Measurements from ENCODE around the gene C2CD3.
"Not testable (repeated sequence)": the region's sequence is repeated elsewhere in the genome, so short reads cannot be mapped to it uniquely, and the experiment has no call there.

C2CD3 gene

DNA sequence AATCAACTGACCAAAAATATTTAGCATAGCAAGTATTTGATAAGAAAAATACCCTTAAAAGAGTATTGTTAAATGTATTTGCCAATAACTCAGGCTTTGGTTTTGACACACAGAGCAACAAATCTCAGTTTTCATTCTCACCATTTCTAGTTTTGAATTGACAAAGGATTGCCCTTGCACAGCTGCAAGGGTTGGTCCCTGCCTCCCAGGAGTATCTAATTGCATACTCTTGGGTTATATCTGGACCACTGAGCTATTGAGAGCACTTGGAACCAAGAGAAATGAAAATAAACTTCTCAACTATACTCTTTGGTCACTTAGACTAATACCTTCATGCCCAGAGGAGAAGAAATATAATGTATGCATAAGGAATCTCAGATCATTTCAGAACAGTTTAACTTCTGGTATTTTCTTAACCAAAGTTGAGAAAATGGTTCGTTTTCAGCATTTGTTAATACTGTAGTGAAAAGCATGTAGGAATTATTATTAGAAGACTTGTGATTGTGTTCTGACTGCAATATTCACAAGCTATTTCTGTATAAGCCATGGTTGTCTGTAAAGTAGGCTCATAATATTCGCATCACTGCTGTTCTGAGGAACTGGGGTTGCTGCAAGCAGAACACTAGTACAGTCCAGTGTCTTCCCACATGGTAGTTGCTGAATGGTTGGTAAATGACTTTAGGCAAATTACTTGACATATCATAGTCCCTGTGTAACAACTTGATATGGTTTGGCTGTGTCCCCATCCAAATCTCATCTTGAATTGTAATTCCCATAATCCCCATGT, 7.9 kb downstream of the C2CD3 start:
- no peak for DNase-seq

- DNase-seq, result no peak
Observed at GRCh38 chr11:74159642-74160041, 11.2 kb downstream of the C2CD3 start.

DNA sequence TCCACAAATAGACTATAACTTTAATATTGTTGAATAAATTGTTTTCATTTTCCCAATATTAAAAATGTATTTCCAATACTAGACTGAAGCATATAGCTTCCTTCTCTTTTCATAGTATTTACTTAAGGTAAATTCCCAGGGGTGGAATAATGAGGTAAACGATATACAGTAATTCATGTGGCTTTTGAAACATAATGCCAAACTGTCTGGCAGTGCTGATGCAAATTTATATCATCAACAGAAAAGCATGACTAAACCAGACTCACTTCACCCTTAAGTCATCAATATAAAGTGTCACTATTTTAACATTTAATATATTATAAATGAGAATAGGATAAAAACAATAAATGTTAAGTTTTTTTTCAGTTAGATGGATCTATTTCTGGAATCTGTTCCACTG, 13.6 kb downstream of the C2CD3 start:
- DNase-seq, result no peak

- DNase-seq, result no peak
Observed at GRCh38 chr11:74154620-74155281, 16.1 kb downstream of the C2CD3 start.

DNA sequence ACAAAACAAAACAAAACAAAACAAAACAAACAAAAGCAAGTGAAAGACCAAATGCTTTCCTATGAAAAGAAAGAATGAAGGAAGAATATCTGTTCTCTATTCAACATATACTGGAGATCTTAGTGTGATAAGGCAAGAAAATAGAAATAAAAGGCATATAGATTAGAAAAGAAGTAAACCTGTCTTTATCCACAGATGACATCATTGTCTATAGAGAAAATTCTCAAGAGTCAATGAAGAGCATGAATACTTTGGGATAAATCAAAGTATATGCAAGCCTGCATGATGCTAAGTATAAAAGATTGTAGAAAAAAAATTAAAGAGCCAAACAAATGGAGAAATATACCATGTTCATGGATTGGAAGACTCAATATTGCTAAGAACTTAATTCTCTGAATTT, 17.6 kb downstream of the C2CD3 start:
- DNase-seq, result no peak

DNA sequence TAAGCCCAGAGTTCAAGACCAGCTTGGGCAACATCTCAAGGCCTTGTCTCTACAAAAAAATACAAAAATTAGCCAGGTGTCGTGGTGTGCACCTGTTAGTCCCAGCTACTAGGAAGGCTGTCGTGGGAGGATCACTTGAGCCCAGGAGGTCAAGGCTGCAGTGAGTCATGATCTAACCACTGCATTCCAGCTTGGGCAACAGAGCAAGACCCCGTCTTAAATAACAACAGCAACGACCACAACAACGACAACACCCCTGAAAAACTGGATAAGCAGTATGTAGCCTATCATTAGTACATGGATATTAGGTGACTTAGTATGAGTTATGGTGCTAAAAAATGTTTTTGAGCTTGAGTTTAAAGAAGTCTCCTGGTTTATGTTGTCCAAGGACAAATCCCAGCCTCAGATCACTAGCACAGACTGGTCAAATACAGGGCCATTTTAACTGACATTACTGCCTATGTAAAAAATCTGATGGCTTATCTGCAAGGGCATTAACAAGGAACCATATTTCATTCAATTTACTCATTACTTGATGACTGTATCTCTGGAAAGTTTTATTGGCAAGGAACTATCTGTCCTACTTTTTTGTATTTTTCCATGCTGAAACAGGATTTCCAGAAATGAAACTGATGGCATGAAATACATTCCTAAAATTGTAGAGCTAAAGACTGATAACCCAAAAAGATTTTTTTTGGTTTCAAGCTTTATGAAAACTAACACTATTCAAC, 23.4 kb downstream of the C2CD3 start:
- DNase-seq, result no peak

DNA sequence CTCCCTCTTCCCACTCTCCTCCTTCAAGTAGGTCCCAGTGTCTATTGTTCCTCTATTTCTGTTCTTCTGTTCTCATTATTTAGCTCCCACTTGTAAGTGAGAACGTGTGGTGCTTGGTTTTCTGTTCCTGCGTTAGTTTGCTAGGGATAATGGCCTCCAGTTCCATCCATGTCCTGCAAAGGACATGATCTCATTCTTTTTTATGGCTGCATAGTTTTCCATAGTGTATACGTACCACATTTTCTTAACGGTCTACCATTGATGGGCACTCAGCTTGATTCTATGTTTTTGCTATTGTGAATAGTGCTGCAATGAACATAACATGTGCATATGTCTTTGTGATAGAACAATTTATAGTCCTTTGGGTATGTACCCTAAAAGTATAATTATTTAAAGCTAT, 26.2 kb downstream of the C2CD3 start:
- DNase-seq, result no peak

DNA sequence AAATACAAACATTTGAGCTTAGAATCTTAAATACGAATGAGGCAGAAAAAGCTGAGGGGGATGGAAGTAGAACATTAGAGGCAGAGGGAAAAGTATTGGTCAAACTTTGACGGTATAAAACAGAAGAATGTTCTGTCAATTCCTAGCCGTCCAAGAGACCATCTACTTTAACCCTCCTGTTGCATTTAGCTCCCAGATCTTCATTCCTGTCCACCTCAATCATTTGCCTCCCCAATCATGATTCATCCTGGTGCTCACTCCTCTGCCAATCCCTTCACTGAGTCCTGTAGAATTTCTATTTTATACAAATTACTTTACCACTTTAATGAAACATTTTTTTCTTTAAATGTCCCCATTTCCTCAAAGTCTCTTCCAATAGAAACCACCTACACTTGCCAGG, 28.2 kb downstream of the C2CD3 start:
- DNase-seq, result no peak

DNA sequence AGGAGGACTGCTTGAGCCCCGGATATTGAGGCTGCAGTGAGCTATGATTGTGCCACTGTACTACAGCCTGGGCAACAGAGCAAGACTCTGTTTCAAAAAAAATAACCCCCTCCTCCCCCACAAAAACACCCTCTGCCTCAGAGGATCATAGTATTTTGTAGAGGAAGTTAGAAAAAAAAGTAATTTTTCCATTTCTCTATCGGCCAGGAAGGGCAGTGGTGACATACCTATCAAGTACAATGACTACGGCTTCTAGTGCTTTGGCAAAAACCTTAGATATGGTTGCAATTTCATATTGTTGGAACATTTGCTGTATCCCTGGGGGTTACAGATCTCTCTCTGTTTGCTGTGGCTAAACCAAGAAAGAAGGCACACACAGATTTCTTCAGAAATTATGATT, 28.9 kb downstream of the C2CD3 start:
- DNase-seq, result no peak

GRCh38 chr11:74141241-74141695, 29.5 kb downstream of the C2CD3 start:
- no peak for DNase-seq

- DNase-seq, result not testable (repeated sequence)
Observed at GRCh38 chr11:74139919-74140431, 30.8 kb downstream of the C2CD3 start.

GRCh38 chr11:74139151-74139918, 31.5 kb downstream of the C2CD3 start:
- no peak for DNase-seq

GRCh38 chr11:74138572-74138971, 32.2 kb downstream of the C2CD3 start:
- no peak for DNase-seq

GRCh38 chr11:74138021-74138420, 32.8 kb downstream of the C2CD3 start:
- no peak for DNase-seq

DNA sequence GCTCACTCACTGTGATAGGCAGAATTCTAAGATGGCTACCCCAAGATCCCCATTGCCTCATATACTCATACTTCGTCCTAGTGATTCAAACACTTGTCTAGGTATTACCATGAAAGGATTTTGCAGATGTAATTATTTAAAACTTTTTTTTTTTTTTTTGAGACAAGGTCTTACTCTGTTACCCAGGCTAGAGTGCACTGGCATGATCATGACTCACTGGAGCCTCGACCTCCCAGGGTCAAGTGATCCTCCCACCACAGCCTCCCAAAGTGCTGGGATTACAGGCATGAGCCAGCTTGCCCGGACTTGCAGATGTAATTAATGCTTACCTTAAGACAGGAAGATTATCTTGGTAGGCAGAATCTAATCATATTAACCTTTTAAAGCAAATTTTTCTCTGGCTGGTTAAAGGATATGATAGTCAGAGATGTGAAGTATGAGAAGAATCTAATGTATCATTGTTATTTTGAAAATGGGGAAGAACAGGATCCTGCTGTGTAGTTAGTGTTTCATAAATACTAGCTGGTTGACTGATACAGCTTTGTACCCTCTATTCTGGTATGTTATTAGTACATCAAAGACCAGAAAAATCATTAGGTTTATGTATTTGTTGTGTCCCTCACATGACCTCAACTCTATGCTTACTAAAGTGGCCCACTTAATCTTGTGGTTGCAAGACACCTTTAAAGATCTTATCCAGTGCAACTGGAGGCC, 35.5 kb downstream of the C2CD3 start:
- no peak for DNase-seq

GRCh38 chr11:74134661-74135060, 36.1 kb downstream of the C2CD3 start:
- no peak for DNase-seq

DNA sequence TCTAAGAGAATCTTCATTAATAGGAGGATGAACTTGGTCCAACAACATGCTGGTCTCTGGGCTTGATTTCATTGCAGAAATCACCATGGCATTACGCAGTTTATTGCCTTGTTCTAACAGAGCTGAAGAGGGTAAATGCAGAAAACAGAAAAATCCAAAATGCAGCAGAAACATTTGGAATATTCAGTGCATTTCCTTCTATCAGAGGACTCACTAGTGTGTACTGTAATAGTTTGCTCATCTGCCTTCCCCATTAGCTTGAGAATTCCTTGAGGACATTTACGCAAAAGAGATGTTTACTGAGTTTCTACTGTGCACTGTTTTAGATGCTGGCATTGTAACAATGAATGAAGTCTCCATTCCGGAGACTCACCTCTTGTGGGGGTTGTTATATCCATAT, 37.4 kb downstream of the C2CD3 start:
- no peak for DNase-seq

- DNase-seq, result no peak
Observed at GRCh38 chr11:74132833-74133232, 38.0 kb downstream of the C2CD3 start.

DNA sequence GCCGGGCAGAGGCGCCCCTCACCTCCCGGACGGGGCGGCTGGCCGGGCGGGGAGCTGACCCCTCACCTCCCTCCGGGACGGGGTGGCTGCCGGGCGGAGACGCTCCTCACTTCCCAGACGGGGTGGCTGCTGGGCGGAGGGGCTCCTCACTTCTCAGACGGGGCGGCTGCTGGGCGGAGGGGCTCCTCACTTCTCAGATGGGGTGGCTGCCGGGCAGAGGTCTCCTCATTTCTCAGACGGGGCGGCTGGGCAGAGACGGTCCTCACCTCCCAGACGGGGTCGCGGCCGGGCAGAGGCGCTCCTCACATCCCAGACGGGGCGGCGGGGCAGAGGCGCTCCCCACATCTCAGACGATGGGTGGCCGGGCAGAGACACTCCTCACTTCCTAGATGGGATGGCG, 41.7 kb downstream of the C2CD3 start:
- not testable (repeated sequence) for DNase-seq

- DNase-seq, result no peak
Observed at GRCh38 chr11:74123008-74123448, 47.8 kb downstream of the C2CD3 start.

- no peak for DNase-seq
Observed at GRCh38 chr11:74121804-74122203, 49.0 kb downstream of the C2CD3 start.
